Endometrial microvascular endothelial cells (primary cell): ENCODE measurements around the gene ADAMTS15. TPM values are rescaled to one million over a fixed set of nuclear protein-coding genes. Genes with fewer than 3 reads are reported as not detected.

Experiments used
- in situ Hi-C: cut with HindIII; loops from 2 replicates; pipeline ENCODE4 v1.10.0; 2017; ENCODE audit warnings: low sequenced_read_pairs, low pct_unique_long_range_greater_than_20kb; ENCODE audit errors: inconsistent ontology term
- total RNA-seq: library from RNA; depleted of rRNA; stranded (reverse); fragments of >200 nt; gene quantifications from one replicate; pipeline ENCODE4 v1.2.3, GENCODE V29; 2015; ENCODE audit errors: inconsistent ontology term

Gene ADAMTS15
- total RNA-seq, 1 donor from 2014 or later = 0.46 TPM

- in situ Hi-C loops = no loop called here
Measured at GRCh38 chr11:130452176-130452575, 3.7 kb downstream of the ADAMTS15 start.

GRCh38 chr11:130452940-130453339 is 4.5 kb downstream of the ADAMTS15 start:
- in situ Hi-C loops = no loop called here

- in situ Hi-C loops = no loop called here
Measured at GRCh38 chr11:130454491-130455252, 6.2 kb downstream of the ADAMTS15 start.

- in situ Hi-C loops = no loop called here
Measured at GRCh38 chr11:130455483-130456127, 7.2 kb downstream of the ADAMTS15 start.

- in situ Hi-C loops = no loop called here
Measured at GRCh38 chr11:130456286-130456685, 7.8 kb downstream of the ADAMTS15 start.

GRCh38 chr11:130457623-130458409 is 9.4 kb downstream of the ADAMTS15 start:
- in situ Hi-C loops = no loop called here

GRCh38 chr11:130458410-130458729 is 9.9 kb downstream of the ADAMTS15 start:
- in situ Hi-C loops = no loop called here

- in situ Hi-C loops = no loop called here
Measured at GRCh38 chr11:130459521-130459920, 11.1 kb downstream of the ADAMTS15 start.

- in situ Hi-C loops = no loop called here
Measured at GRCh38 chr11:130462101-130462885, 13.8 kb downstream of the ADAMTS15 start.

GRCh38 chr11:130462931-130463330 is 14.5 kb downstream of the ADAMTS15 start:
- in situ Hi-C loops = no loop called here

- in situ Hi-C loops = no loop called here
Measured at GRCh38 chr11:130464291-130464812, 15.9 kb downstream of the ADAMTS15 start.

- in situ Hi-C loops = no loop called here
Measured at GRCh38 chr11:130465263-130465662, 16.8 kb downstream of the ADAMTS15 start.

GRCh38 chr11:130467116-130467900 is 18.9 kb downstream of the ADAMTS15 start:
- in situ Hi-C loops = no loop called here

- in situ Hi-C loops = no loop called here
Measured at GRCh38 chr11:130469181-130469580, 20.7 kb downstream of the ADAMTS15 start.

- in situ Hi-C loops = no loop called here
Measured at GRCh38 chr11:130470832-130471706, 22.6 kb downstream of the ADAMTS15 start.

GRCh38 chr11:130471731-130472433 is 23.4 kb downstream of the ADAMTS15 start:
- in situ Hi-C loops = no loop called here
